ENCODE measurements around the gene ZNF850. TPM values are rescaled to one million over a fixed set of nuclear protein-coding genes. Genes with fewer than 3 reads are reported as not detected.
"Not testable (repeated sequence)": the region's sequence is repeated elsewhere in the genome, so short reads cannot be mapped to it uniquely, and the experiment has no call there.

The ZNF850 gene
- polyA plus RNA-seq, 1 of the 3 experiments (the other 2 are of a cell fraction) = 1.6 TPM

DNA sequence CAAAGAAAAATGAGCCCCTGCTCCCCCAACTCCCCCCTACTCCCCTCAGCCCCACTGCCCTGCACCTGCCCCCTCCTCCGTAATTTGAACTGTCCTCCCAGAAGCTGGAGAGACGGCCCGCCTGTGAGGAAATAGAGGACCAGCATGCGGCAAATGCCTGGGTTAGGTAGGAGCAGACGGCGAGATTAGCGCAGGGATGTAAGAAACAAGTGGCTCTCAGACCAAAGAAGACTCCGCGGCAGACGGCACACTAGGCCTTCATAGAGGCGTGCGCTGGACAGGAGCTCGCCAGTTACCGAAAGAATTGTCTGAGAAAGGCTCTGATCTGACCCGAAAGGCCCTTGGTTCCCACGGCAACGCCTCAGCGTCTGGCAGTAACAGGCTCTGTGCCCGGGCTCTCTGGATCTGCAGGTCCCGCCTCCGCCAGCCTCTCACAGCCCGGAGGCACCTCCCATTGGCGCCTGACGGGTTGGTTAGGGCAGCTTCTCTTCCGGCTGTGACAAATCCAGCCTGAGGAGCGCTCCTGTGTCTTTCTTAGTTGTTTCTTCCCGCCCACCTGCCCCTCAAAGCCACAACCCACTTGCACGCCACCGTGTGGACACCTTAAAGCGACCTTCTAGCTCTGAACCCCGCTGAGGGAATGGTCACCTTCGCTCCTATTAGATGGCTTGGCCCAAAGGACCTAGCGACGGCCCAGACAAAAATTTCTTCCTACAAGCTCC lies 19.0 kb upstream of the ZNF850 start:
- H3K27me3 ChIP-seq (ENCODE audit: insufficient read depth); H3K4me2 ChIP-seq; H3F3A ChIP-seq (replicated peaks; ENCODE audit: insufficient read depth); CTCF ChIA-PET; H3K79me2 ChIP-seq (ENCODE audit: insufficient read depth); POLR2A ChIA-PET; H4K20me1 ChIP-seq (ENCODE audit: insufficient read depth); H3K9me3 ChIP-seq; H3K36me3 ChIP-seq (replicated peaks in 1 of 2; ENCODE audit: control insufficient read depth in 1 of 2, insufficient read depth in 2 of 2, low read length in 1 of 2); H2AFZ ChIP-seq (ENCODE audit: low read depth); H3K9me2 ChIP-seq; DNase-seq; H3K4me3 ChIP-seq (ENCODE audit: low read depth in 2 of 2, low read length in 1 of 2); H3K4me1 ChIP-seq (ENCODE audit: control insufficient read depth in 1 of 2, insufficient read depth in 2 of 2, low read depth in 1 of 2, low read length in 1 of 2); H3K9ac ChIP-seq; H3K27ac ChIP-seq (ENCODE audit: low read depth in 2 of 2, low read length in 1 of 2): not testable (repeated sequence)
- 43% methylated on average over 28 of the region's 34 CpGs for WGBS (ENCODE audit: low lambda C conversion rate)

GRCh38 chr19:36775768-36776167 lies 3.2 kb upstream of the ZNF850 start:
- Histone ChIP-seq H3F3A (replicated peaks; ENCODE audit: insufficient read depth) (peaks cover 15% of the 10 kb centered on the region), H3K9me3 (no peaks in the 10 kb centered on the region; the same call in 1 of the 2 replicates), H3K4me3 (ENCODE audit: low read depth in 2 of 2, low read length in 1 of 2) (no peak overlapping the region; a peak in 1 of 4 replicates), H3K36me3 (replicated peaks in 1 of 2; ENCODE audit: control insufficient read depth in 1 of 2, insufficient read depth in 2 of 2, low read length in 1 of 2) (no peaks in the 10 kb centered on the region), H3K9me2 (no peaks in the 10 kb centered on the region), H3K79me2 (ENCODE audit: insufficient read depth) (peaks cover 14% of the 10 kb centered on the region), H4K20me1 (ENCODE audit: insufficient read depth) (no peaks in the 10 kb centered on the region), H3K27me3 (ENCODE audit: insufficient read depth) (no peaks in the 10 kb centered on the region), H3K4me1 (ENCODE audit: control insufficient read depth in 1 of 2, insufficient read depth in 2 of 2, low read depth in 1 of 2, low read length in 1 of 2) (peaks cover 0 to 3% of the 10 kb centered on the region in 2 experiments; a peak in 1 of 4 replicates), H2AFZ (ENCODE audit: low read depth) (no peak overlapping the region), H3K27ac (ENCODE audit: low read depth in 2 of 2, low read length in 1 of 2) (no peak overlapping the region), H3K9ac (no peak overlapping the region), H3K4me2 (no peak overlapping the region)
- DNase-seq = no peak
- CTCF ChIA-PET = no interaction called here
- TF ChIP-seq TAF1 (IDR thresholded peaks at IDR 0.05; ENCODE audit: borderline replicate concordance, low read depth, low read length) (no peak), YY1 (IDR thresholded peaks at IDR 0.05; ENCODE audit: low read depth) (no peak)
- POLR2A ChIA-PET = no interaction called here
- 89% methylated on average over 31 of the region's 38 CpGs for WGBS (ENCODE audit: low lambda C conversion rate)

GRCh38 chr19:36773223-36773579 lies 594 bp upstream of the ZNF850 start:
- peaks cover 0 to 3% of the 10 kb centered on the region in 2 experiments; a peak in 1 of 4 replicates for H3K4me1 ChIP-seq (ENCODE audit: control insufficient read depth in 1 of 2, insufficient read depth in 2 of 2, low read depth in 1 of 2, low read length in 1 of 2)
- H3K4me2 ChIP-seq = peak overlapping the region; percentile 94
- peak overlapping the region; percentile 55 to 99 for H3K4me3 ChIP-seq (ENCODE audit: low read depth in 2 of 2, low read length in 1 of 2)
- WGBS (ENCODE audit: low lambda C conversion rate) = 31% methylated on average over 15 of the region's 15 CpGs
- H3K9me2 ChIP-seq = no peaks in the 10 kb centered on the region
- H3K79me2 ChIP-seq (ENCODE audit: insufficient read depth) = peaks cover 38% of the 10 kb centered on the region
- no peaks in the 10 kb centered on the region for H4K20me1 ChIP-seq (ENCODE audit: insufficient read depth)
- H3K27me3 ChIP-seq (ENCODE audit: insufficient read depth) = no peaks in the 10 kb centered on the region
- H3K36me3 ChIP-seq (replicated peaks in 1 of 2; ENCODE audit: control insufficient read depth in 1 of 2, insufficient read depth in 2 of 2, low read length in 1 of 2) = peaks cover 0 to 5% of the 10 kb centered on the region in 2 experiments
- ChIA-PET CTCF (no interaction called here), POLR2A (interaction anchor here (0.7 to 1.3 kb wide), 3 partner anchors 24 to 200 kb away, joined by 3 read pairs; partner anchors contain the start of genes ZNF461 and ZNF529)
- H2AFZ ChIP-seq (ENCODE audit: low read depth) = peak overlapping the region; percentile 97
- H3K9ac ChIP-seq = peak overlapping the region; percentile 84
- TF ChIP-seq JUND (IDR thresholded peaks at IDR 0.05) (no peak), ELF1 (IDR thresholded peaks at IDR 0.05) (no peak), RXRA (IDR thresholded peaks at IDR 0.05; ENCODE audit: borderline replicate concordance, low read depth) (no peak), USF1 (IDR thresholded peaks at IDR 0.05; ENCODE audit: borderline replicate concordance, low read depth) (no peak), EZH2phosphoT487 (IDR thresholded peaks at IDR 0.05; ENCODE audit: borderline replicate concordance, low read depth) (no peak), FOSL2 (IDR thresholded peaks at IDR 0.05; ENCODE audit: borderline replicate concordance, low read depth) (no peak), RFX5 (IDR thresholded peaks at IDR 0.05; ENCODE audit: low read length) (no peak), YY1 (IDR thresholded peaks at IDR 0.05; ENCODE audit: low read depth) (no peak), GABPA (IDR thresholded peaks at IDR 0.05; ENCODE audit: low read depth) (no peak), FOXM1 (IDR thresholded peaks at IDR 0.05; ENCODE audit: low read depth) (no peak), GATA2 (CRISPR knock-in tag; IDR thresholded peaks at IDR 0.05) (no peak; the same call in 1 of the 2 replicates), FOXJ3 (CRISPR knock-in tag; IDR thresholded peaks at IDR 0.05) (no peak), SMC3 (IDR thresholded peaks at IDR 0.05; ENCODE audit: low read depth, low read length) (no peak)
- TF ChIP-seq, protein P1, sequence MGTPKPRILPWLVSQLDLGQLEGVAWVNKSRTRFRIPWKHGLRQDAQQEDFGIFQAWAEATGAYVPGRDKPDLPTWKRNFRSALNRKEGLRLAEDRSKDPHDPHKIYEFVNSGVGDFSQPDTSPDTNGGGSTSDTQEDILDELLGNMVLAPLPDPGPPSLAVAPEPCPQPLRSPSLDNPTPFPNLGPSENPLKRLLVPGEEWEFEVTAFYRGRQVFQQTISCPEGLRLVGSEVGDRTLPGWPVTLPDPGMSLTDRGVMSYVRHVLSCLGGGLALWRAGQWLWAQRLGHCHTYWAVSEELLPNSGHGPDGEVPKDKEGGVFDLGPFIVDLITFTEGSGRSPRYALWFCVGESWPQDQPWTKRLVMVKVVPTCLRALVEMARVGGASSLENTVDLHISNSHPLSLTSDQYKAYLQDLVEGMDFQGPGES (IDR thresholded peaks at IDR 0.05; ENCODE audit: low read depth, low read length) = no peak
- TF ChIP-seq, protein P2, sequence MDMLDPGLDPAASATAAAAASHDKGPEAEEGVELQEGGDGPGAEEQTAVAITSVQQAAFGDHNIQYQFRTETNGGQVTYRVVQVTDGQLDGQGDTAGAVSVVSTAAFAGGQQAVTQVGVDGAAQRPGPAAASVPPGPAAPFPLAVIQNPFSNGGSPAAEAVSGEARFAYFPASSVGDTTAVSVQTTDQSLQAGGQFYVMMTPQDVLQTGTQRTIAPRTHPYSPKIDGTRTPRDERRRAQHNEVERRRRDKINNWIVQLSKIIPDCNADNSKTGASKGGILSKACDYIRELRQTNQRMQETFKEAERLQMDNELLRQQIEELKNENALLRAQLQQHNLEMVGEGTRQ (IDR thresholded peaks at IDR 0.05; ENCODE audit: borderline replicate concordance, low read depth, low read length) = no peak
- peak overlapping the region; percentile 79 to 96; a peak in 3 of 4 replicates for H3K27ac ChIP-seq (ENCODE audit: low read depth in 2 of 2, low read length in 1 of 2)
- H3K9me3 ChIP-seq = no peaks in the 10 kb centered on the region; the same call in 1 of the 2 replicates
- peaks cover 17% of the 10 kb centered on the region for H3F3A ChIP-seq (replicated peaks; ENCODE audit: insufficient read depth)
- DNase-seq = no peak

Measured in SK-N-SH (cell line).